HG03354 (cell line): ENCODE results near the gene MPZ.
"Not testable (repeated sequence)": the region's sequence is repeated elsewhere in the genome, so short reads cannot be mapped to it uniquely, and the experiment has no call there.

ENCODE experiments used
- ATAC-seq: cut with Tn5 transposase; IDR thresholded peaks from one replicate; pipeline ENCODE4 v1.9.1; 2021; ENCODE audit warnings: mild to moderate bottlenecking; ENCODE audit not compliant: unreplicated experiment, poor library complexity, severe bottlenecking

MPZ gene

GRCh38 chr1:161259345-161259702 is 50.4 kb downstream of the MPZ start:
- no peak for ATAC-seq

- ATAC-seq: peak; percentile 75
Observed at GRCh38 chr1:161258439-161259344, 51.1 kb downstream of the MPZ start, which contains the start of gene PCP4L1. Gene PCP4L1 (plus strand): TSS chr1:161258745. CDS start chr1:161258975, 230 bp downstream.

- ATAC-seq: not testable (repeated sequence)
Observed at GRCh38 chr1:161257109-161257508, 52.7 kb downstream of the MPZ start.

- ATAC-seq: not testable (repeated sequence)
Observed at GRCh38 chr1:161255955-161256520, 53.7 kb downstream of the MPZ start.

- ATAC-seq: not testable (repeated sequence)
Observed at GRCh38 chr1:161255302-161255701, 54.5 kb downstream of the MPZ start.
